GM12801 (cell line): ENCODE data around the gene EBPL.

Experiments used
- CTCF ChIP-seq: IDR thresholded peaks from one replicate; pipeline ENCODE4 v1.5.1; 2011; ENCODE audit warnings: control low read depth; ENCODE audit not compliant: insufficient read length; ENCODE audit errors: extremely low read depth

Gene EBPL

GRCh38 chr13:49638744-49639072 is 52.6 kb downstream of the EBPL start:
- no peak for TF ChIP-seq CTCF

GRCh38 chr13:49638030-49638743 is 53.1 kb downstream of the EBPL start:
- no peak for TF ChIP-seq CTCF

- TF ChIP-seq CTCF = no peak
Observed at GRCh38 chr13:49636705-49637104, 54.6 kb downstream of the EBPL start.

GRCh38 chr13:49635599-49636433 is 55.5 kb downstream of the EBPL start:
- no peak for TF ChIP-seq CTCF

- no peak for TF ChIP-seq CTCF
Observed at GRCh38 chr13:49633710-49634109, 57.6 kb downstream of the EBPL start.

GRCh38 chr13:49632156-49632555 is 59.1 kb downstream of the EBPL start:
- no peak for TF ChIP-seq CTCF

GRCh38 chr13:49630580-49630979 is 60.7 kb downstream of the EBPL start:
- TF ChIP-seq CTCF = no peak
